A549 (cell line): ENCODE measurements around the gene ANO3.

Experiments used
- ESRRA ChIP-seq: fragments of 150-350 bp; IDR thresholded peaks from 2 replicates; pipeline ENCODE4 v1.6.1; 2014; ENCODE audit warnings: mild to moderate bottlenecking, low read length, borderline replicate concordance
- POLR2A ChIP-seq: IDR thresholded peaks from 2 replicates; pipeline ENCODE4 v1.6.1; 2012; ENCODE audit warnings: mild to moderate bottlenecking, low read length
- RCOR1 ChIP-seq: fragments of 150-350 bp; IDR thresholded peaks from 2 replicates; pipeline ENCODE4 v1.6.1; 2014; ENCODE audit warnings: antibody characterized with exemption, low read length, low read depth

DNA sequence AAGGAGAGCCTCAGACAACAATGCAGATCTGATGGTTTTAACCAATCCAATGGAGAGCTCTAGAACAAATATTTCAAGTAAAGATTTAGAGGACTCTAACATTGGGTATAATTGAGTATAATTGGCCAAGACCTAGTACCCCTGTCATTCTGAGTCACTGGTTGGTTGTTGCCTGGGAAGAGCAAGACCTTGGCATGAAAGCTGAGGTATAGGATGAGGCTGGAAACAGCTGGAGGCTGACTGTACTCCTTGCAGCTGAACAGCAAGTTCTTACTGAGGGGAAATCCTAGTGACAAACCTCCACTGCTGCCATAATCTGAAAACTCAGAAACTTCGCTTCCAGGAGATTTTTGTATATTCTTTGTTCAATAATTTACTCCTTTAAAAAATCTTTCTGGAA is 294.4 kb downstream of the ANO3 start:
- no peak for TF ChIP-seq POLR2A
- TF ChIP-seq ESRRA: no peak
- TF ChIP-seq RCOR1: no peak
